Left renal pelvis (tissue), 4 donors: Measurements from ENCODE around the gene INTS14. TPM values are rescaled to one million over a fixed set of nuclear protein-coding genes. Genes with fewer than 3 reads are reported as not detected.
A peak's percentile ranks its signal among the peaks of the same experiment; 100 is the strongest.

Source experiments
- DNase-seq, 4 donors: peaks; one replicate each; pipeline ENCODE4 v3.0.0-alpha.2; 2013; ENCODE audit warnings: low read depth in 4 of 4, low spot score in 3 of 4
- polyA plus RNA-seq, 4 donors: library from polyadenylated mRNA; unstranded; fragments of 120-200 nt; gene quantifications; one replicate each; pipeline ENCODE4 v1.2.1, GENCODE V29; 2013; ENCODE audit not compliant: insufficient read length in 4 of 4

INTS14 gene
- polyA plus RNA-seq, 4 donors = 36.2 to 55.9 (median 48.2) TPM

GRCh38 chr15:65535192-65535591 is 75.7 kb downstream of the INTS14 start:
- no peak for DNase-seq

DNA sequence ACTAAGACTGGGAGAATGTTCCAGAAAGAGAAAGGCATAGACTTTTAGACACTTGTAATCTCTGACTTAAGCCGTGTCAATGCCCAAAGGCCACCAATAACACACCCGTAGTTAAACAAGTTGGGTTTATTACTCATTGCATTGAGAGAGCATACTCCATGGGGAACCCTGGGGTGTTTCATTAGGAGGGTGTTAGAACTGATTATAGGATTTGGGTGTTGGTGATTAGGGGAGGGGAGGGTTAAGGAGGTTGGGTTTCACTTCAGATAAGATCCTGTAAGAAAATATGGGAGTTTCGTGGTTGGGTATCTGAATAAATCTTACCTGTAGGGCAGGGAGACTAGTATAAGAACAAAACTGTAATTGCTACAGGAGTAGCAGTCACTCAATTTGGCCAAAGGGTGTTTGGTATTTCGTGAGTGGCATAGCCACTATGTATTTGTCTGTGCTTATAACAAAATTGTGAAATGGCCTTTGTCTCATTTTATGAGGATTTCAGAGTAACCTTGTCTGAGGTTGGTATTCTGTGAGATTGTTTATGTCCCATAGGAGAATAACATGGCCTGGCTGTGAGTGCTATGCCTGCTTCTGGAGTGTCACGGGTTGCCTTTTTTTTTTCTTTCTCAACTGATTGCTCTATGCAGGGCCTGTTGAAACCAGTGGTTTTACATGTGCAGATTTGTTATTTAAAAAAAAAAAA is 77.7 kb downstream of the INTS14 start:
- DNase-seq = no peak

- no peak for DNase-seq
These were observed 78.2 kb downstream of the INTS14 start for GRCh38 chr15:65532738-65533051.

DNA sequence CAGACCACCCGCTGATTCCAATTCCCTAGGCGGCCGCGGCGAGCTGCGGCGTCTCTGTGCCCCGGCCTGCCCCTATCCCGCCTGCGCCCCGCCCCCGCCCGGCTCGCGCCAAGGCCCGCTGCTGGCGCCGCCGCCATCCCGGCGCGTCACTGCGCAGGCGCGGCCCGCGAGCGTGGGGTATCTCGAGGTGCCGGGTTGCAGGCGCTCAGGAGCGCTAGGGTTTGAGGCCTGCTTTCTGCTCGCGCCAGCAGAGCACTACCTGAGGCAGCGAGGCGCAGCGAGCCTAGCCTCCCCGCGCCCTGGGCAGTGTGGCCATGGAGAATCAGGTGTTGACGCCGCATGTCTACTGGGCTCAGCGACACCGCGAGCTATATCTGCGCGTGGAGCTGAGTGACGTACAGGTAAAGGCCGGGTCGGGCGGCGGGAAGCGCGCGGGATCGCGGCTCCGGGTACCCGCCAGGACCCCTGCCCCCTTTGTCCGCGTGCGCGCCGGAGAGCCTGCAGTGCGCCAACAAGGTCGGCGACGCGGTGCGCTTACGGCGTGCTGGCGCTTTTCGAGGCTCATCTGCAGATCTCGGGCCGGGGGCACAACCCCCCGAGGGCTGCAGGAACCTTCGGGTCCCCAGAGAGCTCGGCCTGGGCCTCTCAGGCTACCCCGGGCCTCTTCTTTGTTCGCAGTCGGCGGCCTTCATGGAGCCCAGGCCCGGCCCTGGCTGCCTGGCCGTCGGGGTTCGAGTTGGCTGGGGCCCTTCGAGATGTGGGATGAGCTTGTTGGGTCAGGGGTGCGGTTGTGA is 80.4 kb downstream of the INTS14 start, which contains the start of gene HACD3:
HACD3 (plus strand) TSS at position 146 of the 794 bp plus-strand sequence; CDS start at position 315, 169 bp downstream.
- peak in 3 of 4 donors; percentile 61 to 79 (median 78) for DNase-seq

GRCh38 chr15:65529762-65530317 is 81.1 kb downstream of the INTS14 start:
- DNase-seq = no peak

Other genes with a start within 250 kb of the INTS14 start
- 10 to 100 TPM in 1 of 4 donors, 1 to 10 TPM in 3; 4.1 to 11.9 (median 7.3) TPM for gene IGDCC3, start 233.1 kb downstream of the INTS14 start, polyA plus RNA-seq
- 10 to 100 TPM; 12.5 to 16.6 (median 14.4) TPM for gene IGDCC4, start 188.2 kb downstream of the INTS14 start, polyA plus RNA-seq
- 10 to 100 TPM; 22.9 to 30.0 (median 25.9) TPM for gene DPP8, start 93.4 kb downstream of the INTS14 start, polyA plus RNA-seq
- gene HACD3, start 80.7 kb downstream of the INTS14 start, polyA plus RNA-seq = 100 to 1,000 TPM; 109 to 193 (median 175) TPM
- 10 to 100 TPM; 15.2 to 28.3 (median 20.5) TPM for gene SLC24A1, start 10.8 kb upstream of the INTS14 start, polyA plus RNA-seq
- gene DENND4A, start 181.2 kb upstream of the INTS14 start, polyA plus RNA-seq = 10 to 100 TPM; 17.1 to 20.8 (median 17.7) TPM